Cerebellar cortex (tissue), 1 donor: ENCODE measurements around the gene DHRS1.

ENCODE experiments used
- DNase-seq: peaks from one replicate; pipeline ENCODE4 v3.0.0-alpha.2; 2015; ENCODE audit warnings: low spot score

Gene DHRS1

GRCh38 chr14:24263848-24264247 lies 35.7 kb downstream of the DHRS1 start:
- no peak for DNase-seq

GRCh38 chr14:24262821-24263733 lies 36.5 kb downstream of the DHRS1 start, which contains the start of gene TGM1:
TGM1 (minus strand) TSS chr14:24263177; CDS start chr14:24262352, 825 bp downstream.
- DNase-seq: no peak

- DNase-seq: no peak
Measured at GRCh38 chr14:24261969-24262327, 37.6 kb downstream of the DHRS1 start.

GRCh38 chr14:24261256-24261968 lies 38.2 kb downstream of the DHRS1 start:
- DNase-seq: no peak

- DNase-seq: no peak
Measured at GRCh38 chr14:24260780-24261157, 38.8 kb downstream of the DHRS1 start.

GRCh38 chr14:24260026-24260779 lies 39.4 kb downstream of the DHRS1 start:
- DNase-seq: no peak

GRCh38 chr14:24259282-24260025 lies 40.1 kb downstream of the DHRS1 start:
- no peak for DNase-seq

- DNase-seq: no peak
Measured at GRCh38 chr14:24258548-24259265, 40.9 kb downstream of the DHRS1 start.

- no peak for DNase-seq
Measured at GRCh38 chr14:24258119-24258518, 41.5 kb downstream of the DHRS1 start.

- no peak for DNase-seq
Measured at GRCh38 chr14:24256960-24257359, 42.6 kb downstream of the DHRS1 start.

GRCh38 chr14:24255931-24256711 lies 43.5 kb downstream of the DHRS1 start:
- no peak for DNase-seq

- DNase-seq: no peak
Measured at GRCh38 chr14:24255438-24255837, 44.1 kb downstream of the DHRS1 start.

GRCh38 chr14:24254630-24255392 lies 44.8 kb downstream of the DHRS1 start:
- no peak for DNase-seq

- no peak for DNase-seq
Measured at GRCh38 chr14:24253936-24254335, 45.6 kb downstream of the DHRS1 start.

GRCh38 chr14:24252289-24253124 lies 47.1 kb downstream of the DHRS1 start:
- no peak for DNase-seq

- DNase-seq: peak; percentile 29
Measured at GRCh38 chr14:24251880-24252288, 47.7 kb downstream of the DHRS1 start.

GRCh38 chr14:24250354-24250753 lies 49.2 kb downstream of the DHRS1 start:
- no peak for DNase-seq

- no peak for DNase-seq
Measured at GRCh38 chr14:24249230-24250021, 50.2 kb downstream of the DHRS1 start.
